A204.1 (cell line): ENCODE data around the gene CIB1.

Experiments
- FAIRE-seq: peaks from 2 replicates; lab custom pipeline; 2012; peaks lifted over from hg19 to GRCh38; lab: Jason Lieb, UNC

The CIB1 gene

DNA sequence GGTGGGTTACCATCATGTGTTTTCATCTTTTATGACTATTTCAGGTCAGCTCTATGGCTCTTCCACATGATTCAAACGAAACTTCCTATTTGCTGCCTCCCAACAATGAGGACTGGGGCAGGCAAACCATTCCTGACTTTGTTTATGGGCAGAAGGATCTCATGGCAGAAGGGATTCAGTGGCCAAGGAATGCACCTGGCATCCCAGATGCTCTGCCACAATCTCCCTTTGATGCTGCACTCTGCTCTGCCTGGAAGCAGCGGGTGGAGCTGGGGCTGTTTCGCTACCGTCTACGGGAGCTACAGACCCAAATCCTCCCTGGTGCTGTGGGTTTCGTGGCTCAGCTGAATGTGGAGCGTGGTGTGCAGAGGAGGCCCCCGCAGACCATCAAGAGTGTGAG lies 7.1 kb upstream of the CIB1 start:
- FAIRE-seq, result no peak

GRCh38 chr15:90239371-90239770 lies 5.6 kb upstream of the CIB1 start:
- no peak for FAIRE-seq

GRCh38 chr15:90234096-90234988 lies 601 bp upstream of the CIB1 start, which contains the start of gene GDPGP1:
Gene GDPGP1 (plus strand): TSS chr15:90234209. CDS start chr15:90240909, 6,700 bp downstream.
- no peak for FAIRE-seq

- FAIRE-seq, result no peak
Observed at GRCh38 chr15:90232941-90233386, 777 bp downstream of the CIB1 start.

DNA sequence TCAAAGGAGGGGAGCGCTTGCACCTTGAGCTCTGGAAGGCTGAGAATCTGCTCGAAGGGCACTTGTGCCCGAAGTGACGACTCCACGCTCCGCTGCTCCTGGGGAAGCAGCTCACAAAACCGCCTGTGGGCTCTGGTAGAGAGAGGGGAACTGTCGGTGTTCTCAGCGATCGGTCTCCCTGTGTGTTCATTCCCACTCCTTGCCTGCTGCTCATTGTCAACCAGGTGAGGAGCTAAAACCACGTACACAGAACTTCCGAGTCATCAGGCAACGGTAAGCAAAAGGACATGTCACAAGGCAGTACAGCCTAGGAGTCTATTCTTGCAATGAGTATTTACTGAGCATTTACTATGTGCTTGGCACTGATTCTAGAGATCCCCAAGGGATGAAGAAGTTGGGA lies 1.5 kb downstream of the CIB1 start:
- no peak for FAIRE-seq

DNA sequence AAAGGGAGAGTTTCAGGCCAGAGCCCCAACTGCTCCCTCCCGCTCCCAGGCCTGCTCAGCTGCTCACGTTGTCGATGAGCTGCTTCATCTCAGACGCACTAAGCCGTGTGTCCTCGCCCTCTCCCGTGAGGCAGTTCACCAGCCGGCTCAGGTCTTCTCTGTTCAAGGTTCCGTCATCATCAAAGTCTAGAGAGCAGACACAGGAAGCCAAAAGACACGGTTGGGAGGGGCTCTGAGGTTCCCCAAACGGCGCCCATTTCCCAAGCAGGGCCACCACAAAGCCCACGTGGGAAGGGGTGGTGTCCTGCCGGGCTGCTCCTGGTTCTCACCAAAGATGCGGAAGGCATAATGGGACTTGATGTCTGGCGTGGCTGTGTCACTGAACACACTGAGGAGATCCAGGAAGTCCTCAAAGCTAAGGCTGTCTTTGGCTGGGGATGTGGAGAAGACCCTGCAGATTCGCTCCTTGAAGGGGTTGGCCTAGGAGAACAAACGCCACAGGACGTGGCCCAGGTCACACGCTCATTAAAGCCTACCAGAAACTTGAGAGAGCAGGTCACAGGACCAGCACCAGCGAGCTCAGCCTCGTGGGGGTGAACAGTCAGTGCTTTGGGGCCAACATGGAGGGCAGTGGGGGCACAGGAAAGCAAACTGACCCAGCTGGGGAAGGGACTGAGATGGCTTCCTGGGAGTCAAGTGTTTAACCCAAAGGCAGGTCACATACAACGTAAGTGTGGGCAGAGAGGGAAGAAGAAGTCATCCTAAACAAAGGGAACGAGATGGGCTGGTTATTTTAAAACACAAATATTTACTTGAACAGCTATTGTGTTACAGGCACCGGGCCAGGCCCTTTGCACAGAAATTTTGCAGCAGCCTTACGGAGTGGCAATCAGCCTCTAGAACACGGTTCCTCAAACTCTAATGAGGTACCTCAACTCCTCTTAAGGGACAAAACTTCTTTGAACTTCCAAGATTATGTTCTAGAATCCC lies 2.4 kb downstream of the CIB1 start:
- no peak for FAIRE-seq

DNA sequence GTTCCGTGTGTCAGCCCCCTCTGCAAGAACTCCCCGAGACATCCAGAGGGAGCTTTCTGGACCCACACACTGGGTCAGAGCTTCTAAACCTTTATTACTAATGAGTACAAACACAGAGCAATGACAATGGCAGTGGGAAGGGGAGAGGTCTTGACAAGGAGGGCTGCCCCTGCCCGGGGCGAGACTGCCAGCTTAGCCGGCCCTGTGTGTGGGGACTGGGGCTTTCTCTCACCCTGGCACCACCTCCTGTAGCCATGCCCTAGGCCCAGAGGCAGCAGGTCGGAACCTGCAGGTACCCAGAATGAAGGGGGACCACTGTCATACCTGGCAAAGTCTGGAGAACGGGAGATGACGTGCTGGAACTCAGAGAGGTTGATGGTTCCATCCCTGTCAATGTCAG lies 3.1 kb downstream of the CIB1 start:
- no peak for FAIRE-seq

GRCh38 chr15:90230071-90230494 lies 3.7 kb downstream of the CIB1 start:
- FAIRE-seq, result no peak

GRCh38 chr15:90228960-90229359 lies 4.8 kb downstream of the CIB1 start:
- no peak for FAIRE-seq

DNA sequence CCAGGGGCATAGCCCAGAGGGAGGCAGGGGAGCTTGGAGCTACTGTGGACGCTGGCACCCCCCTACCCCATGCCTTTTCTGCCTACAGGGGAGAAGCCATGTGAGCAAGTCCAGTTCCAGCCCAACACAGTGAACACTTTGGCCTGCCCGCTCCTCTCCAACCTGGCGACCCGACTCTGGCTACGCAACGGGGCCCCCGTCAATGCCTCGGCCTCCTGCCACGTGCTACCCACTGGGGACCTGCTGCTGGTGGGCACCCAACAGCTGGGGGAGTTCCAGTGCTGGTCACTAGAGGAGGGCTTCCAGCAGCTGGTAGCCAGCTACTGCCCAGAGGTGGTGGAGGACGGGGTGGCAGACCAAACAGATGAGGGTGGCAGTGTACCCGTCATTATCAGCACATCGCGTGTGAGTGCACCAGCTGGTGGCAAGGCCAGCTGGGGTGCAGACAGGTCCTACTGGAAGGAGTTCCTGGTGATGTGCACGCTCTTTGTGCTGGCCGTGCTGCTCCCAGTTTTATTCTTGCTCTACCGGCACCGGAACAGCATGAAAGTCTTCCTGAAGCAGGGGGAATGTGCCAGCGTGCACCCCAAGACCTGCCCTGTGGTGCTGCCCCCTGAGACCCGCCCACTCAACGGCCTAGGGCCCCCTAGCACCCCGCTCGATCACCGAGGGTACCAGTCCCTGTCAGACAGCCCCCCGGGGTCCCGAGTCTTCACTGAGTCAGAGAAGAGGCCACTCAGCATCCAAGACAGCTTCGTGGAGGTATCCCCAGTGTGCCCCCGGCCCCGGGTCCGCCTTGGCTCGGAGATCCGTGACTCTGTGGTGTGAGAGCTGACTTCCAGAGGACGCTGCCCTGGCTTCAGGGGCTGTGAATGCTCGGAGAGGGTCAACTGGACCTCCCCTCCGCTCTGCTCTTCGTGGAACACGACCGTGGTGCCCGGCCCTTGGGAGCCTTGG lies 5.6 kb downstream of the CIB1 start:
- no peak for FAIRE-seq

GRCh38 chr15:90227336-90227735 lies 6.4 kb downstream of the CIB1 start:
- FAIRE-seq, result no peak

GRCh38 chr15:90225504-90226234 lies 8.1 kb downstream of the CIB1 start:
- no peak for FAIRE-seq

DNA sequence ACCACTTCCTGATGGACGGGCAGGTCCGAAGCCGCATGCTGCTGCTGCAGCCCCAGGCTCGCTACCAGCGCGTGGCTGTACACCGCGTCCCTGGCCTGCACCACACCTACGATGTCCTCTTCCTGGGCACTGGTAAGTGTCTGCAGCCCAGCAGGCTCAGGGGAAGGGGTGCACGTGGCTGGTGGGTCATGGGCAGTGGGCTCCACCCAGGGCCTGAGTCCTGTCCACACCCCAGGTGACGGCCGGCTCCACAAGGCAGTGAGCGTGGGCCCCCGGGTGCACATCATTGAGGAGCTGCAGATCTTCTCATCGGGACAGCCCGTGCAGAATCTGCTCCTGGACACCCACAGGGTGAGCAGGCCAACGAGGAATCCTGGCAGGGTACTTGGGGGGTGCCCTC lies 8.7 kb downstream of the CIB1 start:
- no peak for FAIRE-seq

DNA sequence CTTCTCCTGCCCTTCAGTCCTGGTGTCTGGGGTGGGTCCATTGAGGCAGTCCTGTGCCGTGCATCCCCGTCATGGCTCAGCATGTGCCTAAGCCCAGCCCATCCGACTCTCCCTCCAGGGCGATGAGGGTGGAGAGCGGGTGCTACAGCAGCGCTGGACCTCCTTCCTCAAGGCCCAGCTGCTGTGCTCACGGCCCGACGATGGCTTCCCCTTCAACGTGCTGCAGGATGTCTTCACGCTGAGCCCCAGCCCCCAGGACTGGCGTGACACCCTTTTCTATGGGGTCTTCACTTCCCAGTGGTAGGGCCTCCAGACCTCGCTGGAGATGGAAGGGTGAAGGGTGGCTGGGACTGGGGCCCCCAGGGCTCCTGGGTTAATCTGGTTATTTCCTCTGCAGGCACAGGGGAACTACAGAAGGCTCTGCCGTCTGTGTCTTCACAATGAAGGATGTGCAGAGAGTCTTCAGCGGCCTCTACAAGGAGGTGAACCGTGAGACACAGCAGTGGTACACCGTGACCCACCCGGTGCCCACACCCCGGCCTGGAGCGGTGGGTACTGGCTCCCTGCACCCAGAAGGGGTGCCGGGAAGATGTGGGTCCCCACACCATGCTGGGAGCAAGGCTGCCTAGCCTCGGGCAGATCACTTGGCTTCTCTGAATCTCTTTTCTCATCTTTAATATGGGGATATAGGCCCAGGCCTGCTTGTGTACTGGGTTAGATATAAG lies 10.1 kb downstream of the CIB1 start:
- FAIRE-seq, result no peak

DNA sequence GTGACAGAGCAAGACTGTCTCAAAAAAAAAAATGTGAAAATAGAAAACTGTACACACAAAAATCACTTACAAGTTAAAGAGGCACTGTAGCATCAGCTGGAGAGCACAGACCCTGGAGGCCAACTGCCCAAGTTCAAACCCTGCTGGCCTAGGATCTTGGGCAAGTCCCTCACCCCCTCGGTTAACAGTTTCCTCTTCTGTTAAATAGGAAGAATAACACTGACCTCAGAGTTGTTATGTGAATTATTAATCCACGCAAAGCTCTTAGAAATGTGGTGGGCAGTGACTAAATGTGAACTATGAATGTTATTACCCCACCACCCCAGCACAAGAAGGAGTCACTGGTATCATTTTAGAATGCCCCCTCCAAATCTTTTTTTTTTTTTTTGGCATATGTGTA lies 11.2 kb downstream of the CIB1 start:
- FAIRE-seq, result no peak

DNA sequence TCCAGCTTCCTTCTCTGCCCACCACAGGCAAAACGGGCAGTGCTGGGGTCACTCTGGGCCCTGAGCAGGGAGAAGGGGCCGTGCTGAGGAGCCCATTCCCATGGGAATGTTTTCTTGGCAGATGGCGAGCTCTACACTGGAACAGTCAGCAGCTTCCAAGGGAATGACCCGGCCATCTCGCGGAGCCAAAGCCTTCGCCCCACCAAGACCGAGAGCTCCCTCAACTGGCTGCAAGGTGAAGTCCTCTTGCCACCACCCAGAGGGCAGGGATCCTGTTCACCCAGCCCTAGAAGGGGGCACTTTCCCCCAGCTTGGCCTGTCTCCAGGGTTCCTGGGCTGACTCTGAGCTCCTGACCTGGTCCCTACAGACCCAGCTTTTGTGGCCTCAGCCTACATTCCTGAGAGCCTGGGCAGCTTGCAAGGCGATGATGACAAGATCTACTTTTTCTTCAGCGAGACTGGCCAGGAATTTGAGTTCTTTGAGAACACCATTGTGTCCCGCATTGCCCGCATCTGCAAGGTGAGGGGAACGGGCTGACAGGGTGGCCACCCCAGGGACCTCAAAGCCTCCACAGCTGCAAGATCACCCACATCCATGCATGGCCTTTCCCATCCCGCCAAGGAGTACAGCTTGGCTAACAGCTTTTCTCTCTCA lies 12.4 kb downstream of the CIB1 start:
- FAIRE-seq, result no peak

GRCh38 chr15:90219421-90220141 lies 14.2 kb downstream of the CIB1 start:
- FAIRE-seq, result no peak

DNA sequence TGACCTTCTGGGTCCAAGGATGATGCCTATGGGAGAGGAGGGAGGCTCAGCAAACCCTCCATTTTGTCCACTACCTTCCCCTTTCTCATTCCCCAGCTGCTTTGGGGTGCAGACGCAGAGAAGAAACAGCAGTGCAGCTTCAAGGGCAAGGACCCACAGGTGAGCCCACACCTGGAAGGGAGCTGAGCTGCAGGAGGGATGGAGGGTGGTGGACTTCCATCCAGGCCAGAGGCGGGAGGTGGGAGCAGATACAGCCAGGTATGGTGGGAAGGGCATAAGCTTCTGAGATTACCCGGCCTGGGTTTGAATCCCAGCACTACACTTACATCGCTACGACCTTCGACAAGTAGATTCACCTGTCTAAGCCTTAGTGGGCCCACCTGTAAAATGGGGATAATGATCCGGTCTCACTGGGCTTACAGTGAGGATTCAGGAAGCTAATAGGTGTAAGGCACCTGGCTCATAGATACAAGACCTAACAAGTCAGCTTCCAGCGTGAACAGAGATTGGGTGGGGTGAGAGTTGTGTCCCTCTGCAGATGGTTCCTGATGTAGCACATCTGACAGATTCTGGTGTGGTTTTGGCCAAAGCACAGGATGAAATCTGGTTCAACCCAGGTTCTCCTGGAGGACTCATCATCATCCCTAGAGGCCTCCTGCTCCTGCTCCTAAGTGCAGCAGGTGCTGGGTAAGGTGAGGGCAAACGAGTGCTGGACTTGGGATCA lies 15.9 kb downstream of the CIB1 start:
- no peak for FAIRE-seq
